Heart right ventricle (tissue), 16 donors: Measurements from ENCODE around the gene TPI1. TPM values are rescaled to one million over a fixed set of nuclear protein-coding genes. Genes with fewer than 3 reads are reported as not detected.
A peak's percentile ranks its signal among the peaks of the same experiment; 100 is the strongest.
"Not testable (repeated sequence)": the region's sequence is repeated elsewhere in the genome, so short reads cannot be mapped to it uniquely, and the experiment has no call there.

ENCODE experiments used
- ATAC-seq, 8 donors: fragments of 200-7000 bp; cut with Tn5 transposase; one replicate each; pipeline ENCODE4 v1.9.1; 2020; ENCODE audit warnings: mild to moderate bottlenecking in 8 of 8, moderate library complexity in 8 of 8, moderate number of reproducible peaks in 1 of 8
- DNase-seq, 2 donors: peaks; one replicate each; pipeline ENCODE4 v3.0.0-alpha.2; 2020
- H3K27ac ChIP-seq, 10 donors: fragments of 200-600 bp; sonication (generic) in 2 of 10; one replicate each; pipeline versions ENCODE4 v1.5.0 to v1.8.0; 2020 to 2022; ENCODE audit warnings: mild to moderate bottlenecking in 3 of 10
- H3K27me3 ChIP-seq, 7 donors: fragments of 200-600 bp; one replicate each; pipeline ENCODE4 v1.8.0; 2021 to 2022; ENCODE audit warnings: mild to moderate bottlenecking in 2 of 7
- H3K36me3 ChIP-seq, 9 donors: fragments of 200-600 bp; sonication (generic) in 1 of 9; one replicate each; pipeline versions ENCODE4 v1.5.0 to v1.8.0; 2020 to 2022; ENCODE audit warnings: mild to moderate bottlenecking in 2 of 9
- H3K4me1 ChIP-seq, 9 donors: fragments of 200-600 bp; sonication (generic) in 1 of 9; one replicate each; pipeline versions ENCODE4 v1.5.0 to v1.8.0; 2020 to 2022; ENCODE audit warnings: mild to moderate bottlenecking in 4 of 9
- H3K4me3 ChIP-seq, 10 donors: fragments of 200-600 bp; sonication (generic) in 2 of 10; one replicate each; pipeline versions ENCODE4 v1.5.0 to v1.8.0; 2020 to 2022; ENCODE audit warnings: mild to moderate bottlenecking in 7 of 10, moderate library complexity in 2 of 10
- H3K9me3 ChIP-seq, 11 donors: fragments of 200-600 bp in 10 of 11; sonication (generic) in 2 of 11; one replicate each; pipeline versions ENCODE4 v1.5.0 to v1.8.0; 2013 to 2022; ENCODE audit warnings: mild to moderate bottlenecking in 2 of 11, control low read depth in 1 of 11, moderate library complexity in 1 of 11
- WGBS, 2 donors: extraction: QIAGEN DNeasy Blood & Tissue Kit; methylation state at CpG; one replicate each; pipeline ENCODE4 v1.1.7; 2013; ENCODE audit warnings: inconsistent platforms in 1 of 2; 5-methylcytosine and 5-hydroxymethylcytosine counted together
- intact Hi-C, 10 donors: fragments of 100-400 bp; cut with DNase I; formaldehyde crosslinking; loops; one replicate each; pipeline versions ENCODE4 v1.11.1 to v1.14.2; 2022
- polyA plus RNA-seq, 2 donors: library from polyadenylated mRNA; stranded (reverse); fragments of 200-250 nt; gene quantifications; one replicate each; pipeline ENCODE4 v1.2.3, GENCODE V29; 2013
- total RNA-seq, 10 donors: library from RNA; stranded (reverse); fragmentation: NEBNext Ultra II Directional in 3 of 10; extraction: Animal tissue kit (Norgen Biotek cat#: 25700) in 3 of 10; gene quantifications; one replicate each; pipeline versions ENCODE4 v1.2.1 to v1.2.4, GENCODE V29; 2021 to 2023
- TF ChIP-seq, protein P1 (sequence below), 9 donors: fragments of 200-600 bp; sonication (generic) in 2 of 9; IDR thresholded peaks; one replicate each; pipeline versions ENCODE4 v1.5.0 to v1.8.0; 2021 to 2022; ENCODE audit warnings: antibody characterized with exemption in 9 of 9, mild to moderate bottlenecking in 5 of 9, moderate library complexity in 1 of 9
- donor health status: Arrhythmogenic right ventricular cardiomyopathy.
- donor health status: ischemic (EF 13 %, LVEDD 7.1; RV severe dilation, severe dysfunction).
- donor health status: healthy with polysubstance abuse.
- donor health status: DM: no; HTN: yes; CAD: no.
- donor health status: DM: no; HTN: no; CAD: no.
- donor health status: ischemic (EF 25% LVEDD 6.9; RV normal size, moderate dysfunction).
- donor health status: ischemic (EF 25% LVEDD 5.7; RV mildly dilated, moderate dysfunction).
- donor health status: healthy.
- donor health status: DM: yes; HTN: yes; CAD: no.
- donor health status: Ischemic cardiomyopathy.
- donor health status: ischemic (EF 35%, LVEDD 5.7; RV mildly dilated, moderate dysfunction).
- donor health status: nonischemic (EF 11% LVEDD 7.7; RV severe dilation, severe dysfunction).
- donor health status: DM: yes; HTN: yes; CAD: no.
- donor health status: PGD.
- donor health status: ischemic (EF 29% LVEDD 5.4; RV normal size, mild dysfunction).
- donor health status: nonischemic (EF 23%, LVEDD 6.1; RV moderate dilation, normal function).

The TPI1 gene
- total and polyA plus RNA-seq, 12 donors, result 367 to 1,432 (median 839) TPM

GRCh38 chr12:6902448-6902847 lies 35.1 kb downstream of the TPI1 start:
- 88 to 92% methylated on average over 4 of the region's 4 CpGs for WGBS, 2 donors
- Histone ChIP-seq H3K4me1 (peaks cover 0 to 28% (median 11%) of the 10 kb centered on the region in 9 donors), H3K4me3 (no peak overlapping the region), H3K27me3 (no peaks in the 10 kb centered on the region), H3K9me3 (no peaks in the 10 kb centered on the region), H3K27ac (no peak overlapping the region), H3K36me3 (peaks cover 0 to 12% (median 0%) of the 10 kb centered on the region in 9 donors)
- ATAC-seq, result no peak
- intact Hi-C loops, result no loop called here
- TF ChIP-seq, protein P1, sequence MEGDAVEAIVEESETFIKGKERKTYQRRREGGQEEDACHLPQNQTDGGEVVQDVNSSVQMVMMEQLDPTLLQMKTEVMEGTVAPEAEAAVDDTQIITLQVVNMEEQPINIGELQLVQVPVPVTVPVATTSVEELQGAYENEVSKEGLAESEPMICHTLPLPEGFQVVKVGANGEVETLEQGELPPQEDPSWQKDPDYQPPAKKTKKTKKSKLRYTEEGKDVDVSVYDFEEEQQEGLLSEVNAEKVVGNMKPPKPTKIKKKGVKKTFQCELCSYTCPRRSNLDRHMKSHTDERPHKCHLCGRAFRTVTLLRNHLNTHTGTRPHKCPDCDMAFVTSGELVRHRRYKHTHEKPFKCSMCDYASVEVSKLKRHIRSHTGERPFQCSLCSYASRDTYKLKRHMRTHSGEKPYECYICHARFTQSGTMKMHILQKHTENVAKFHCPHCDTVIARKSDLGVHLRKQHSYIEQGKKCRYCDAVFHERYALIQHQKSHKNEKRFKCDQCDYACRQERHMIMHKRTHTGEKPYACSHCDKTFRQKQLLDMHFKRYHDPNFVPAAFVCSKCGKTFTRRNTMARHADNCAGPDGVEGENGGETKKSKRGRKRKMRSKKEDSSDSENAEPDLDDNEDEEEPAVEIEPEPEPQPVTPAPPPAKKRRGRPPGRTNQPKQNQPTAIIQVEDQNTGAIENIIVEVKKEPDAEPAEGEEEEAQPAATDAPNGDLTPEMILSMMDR (IDR thresholded peaks at IDR 0.05), result no peak
- no peak for DNase-seq

DNA sequence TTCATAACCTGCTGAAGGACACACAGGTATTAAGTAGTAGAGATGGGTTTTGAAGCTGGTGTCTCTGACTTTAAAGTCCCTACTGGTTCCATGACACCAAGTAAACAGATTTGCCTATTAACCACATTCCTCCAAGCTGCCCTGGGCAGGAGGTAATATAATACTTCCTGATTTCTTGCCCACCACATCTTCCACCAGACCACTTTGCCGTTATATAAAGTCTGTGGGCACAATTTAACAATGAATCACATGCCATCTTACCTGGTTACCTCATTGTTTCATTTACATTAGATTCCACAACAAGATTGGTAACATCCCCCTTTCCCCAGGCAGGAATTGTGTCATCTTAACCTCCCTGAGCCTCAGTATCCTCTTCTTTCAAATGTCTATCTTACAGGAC lies 36.4 kb downstream of the TPI1 start:
- Histone ChIP-seq H3K36me3 (peaks cover 0 to 21% (median 0%) of the 10 kb centered on the region in 9 donors), H3K4me3 (no peak overlapping the region), H3K9me3 (no peaks in the 10 kb centered on the region), H3K4me1 (peaks cover 0 to 28% (median 11%) of the 10 kb centered on the region in 9 donors), H3K27ac (peak overlapping the region in 1 of 10 donors; percentile 90), H3K27me3 (no peaks in the 10 kb centered on the region)
- intact Hi-C loops, result no loop called here
- ATAC-seq (no peak), DNase-seq (no peak)
- TF ChIP-seq, protein P1 (IDR thresholded peaks at IDR 0.05), result no peak
- 84 to 88% methylated on average over 1 of the region's 1 CpG for WGBS, 2 donors

GRCh38 chr12:6904280-6905276 lies 37.2 kb downstream of the TPI1 start, which contains the start of gene LRRC23:
Gene LRRC23 (plus strand): TSS chr12:6904822. CDS start chr12:6905634, 812 bp downstream.
- intact Hi-C loops, result no loop called here
- peaks cover 0 to 22% (median 11%) of the 10 kb centered on the region in 9 donors for H3K4me1 ChIP-seq
- DNase-seq, result peak; percentile 93 to 98
- H3K4me3 ChIP-seq, result peak within 1 kb of the TSS; percentile 52 to 89 (median 76)
- ATAC-seq, result peak; percentile 94 to 99 (median 98)
- no peaks in the 10 kb centered on the region for H3K27me3 ChIP-seq
- peaks cover 0 to 21% (median 0%) of the 10 kb centered on the region in 9 donors for H3K36me3 ChIP-seq
- TF ChIP-seq, protein P1 (IDR thresholded peaks at IDR 0.05), result no peak
- H3K27ac ChIP-seq, result peak within 1 kb of the TSS; percentile 30 to 90 (median 81)
- 4 to 5% methylated on average over 34 of the region's 34 CpGs for WGBS, 2 donors
- H3K9me3 ChIP-seq, result no peaks in the 10 kb centered on the region

GRCh38 chr12:6905414-6906040 lies 38.2 kb downstream of the TPI1 start:
- TF ChIP-seq, protein P1 (IDR thresholded peaks at IDR 0.05), result no peak
- intact Hi-C loops, result no loop called here
- 55 to 67% methylated on average over 5 of the region's 5 CpGs for WGBS, 2 donors

DNA sequence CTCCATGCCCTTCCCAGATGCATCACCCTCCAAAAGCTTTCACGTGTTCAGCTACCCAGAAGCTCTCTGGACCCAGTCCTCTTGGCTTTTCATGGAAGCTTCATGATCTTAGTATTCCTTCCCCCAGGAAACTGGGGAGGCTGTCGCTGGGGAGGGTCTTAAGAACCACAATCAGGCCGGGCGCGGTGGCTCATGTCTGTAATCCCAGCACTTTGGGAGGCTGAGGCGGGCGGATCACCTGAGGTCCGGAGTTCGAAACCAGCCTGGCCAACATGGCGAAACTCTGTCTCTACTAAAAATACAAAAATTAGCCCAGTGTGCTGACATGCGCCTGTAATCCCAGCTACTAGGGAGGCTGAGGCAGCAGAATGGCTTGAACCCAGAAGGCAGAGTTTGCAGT lies 40.8 kb downstream of the TPI1 start:
- Histone ChIP-seq H3K4me1 (peaks cover 0 to 16% (median 11%) of the 10 kb centered on the region in 9 donors), H3K36me3 (peaks cover 0 to 21% (median 0%) of the 10 kb centered on the region in 9 donors), H3K27me3 (peaks cover 0 to 12% (median 0%) of the 10 kb centered on the region in 7 donors)
- H3K9me3 ChIP-seq, ATAC-seq, H3K4me3 ChIP-seq, DNase-seq, H3K27ac ChIP-seq, intact Hi-C loops: not testable (repeated sequence)
- 96% methylated on average over 11 of the region's 11 CpGs for WGBS, 2 donors

More at GRCh38 chr12:6905414-6906040, 38.2 kb downstream of the TPI1 start:
- Histone ChIP-seq H3K27me3 (no peaks in the 10 kb centered on the region), H3K4me1 (peaks cover 0 to 16% (median 11%) of the 10 kb centered on the region in 9 donors), H3K27ac (peak overlapping the region in 6 of 10 donors; percentile 69 to 90 (median 88)), H3K4me3 (peak overlapping the region in 7 of 10 donors; percentile 66 to 89 (median 78)), H3K36me3 (peaks cover 0 to 21% (median 0%) of the 10 kb centered on the region in 9 donors), H3K9me3 (no peaks in the 10 kb centered on the region)
- DNase-seq (no peak), ATAC-seq (peak in 1 of 8 donors; percentile 11)
